ENCODE data around the gene GRM2.

Gene GRM2

GRCh38 chr3:51680663-51681230 lies 26.1 kb upstream of the GRM2 start:
- no peak overlapping the region for H3K4me3 ChIP-seq (ENCODE audit: low read depth, low read length)
- no peak overlapping the region for H2AFZ ChIP-seq (ENCODE audit: low read length, unreplicated experiment)
- no peak overlapping the region for H3K27ac ChIP-seq (ENCODE audit: low read depth, low read length)
- peaks cover 23% of the 10 kb centered on the region for H3K4me1 ChIP-seq (ENCODE audit: control insufficient read depth, insufficient read depth, low read length, unreplicated experiment)
- H3K27me3 ChIP-seq (ENCODE audit: insufficient read depth, low read length) = no peaks in the 10 kb centered on the region
- peaks cover 4% of the 10 kb centered on the region; the same call in 1 of the 2 replicates for H3K36me3 ChIP-seq (ENCODE audit: insufficient read depth, low read length)
- peaks cover 9% of the 10 kb centered on the region for H3K79me2 ChIP-seq (ENCODE audit: control insufficient read depth, insufficient read depth, low read length, unreplicated experiment)

- H3K36me3 ChIP-seq (ENCODE audit: insufficient read depth, low read length) = peaks cover 4% of the 10 kb centered on the region; the same call in 1 of the 2 replicates
- H3K79me2 ChIP-seq (ENCODE audit: control insufficient read depth, insufficient read depth, low read length, unreplicated experiment) = peaks cover 3% of the 10 kb centered on the region
- no peak overlapping the region for H2AFZ ChIP-seq (ENCODE audit: low read length, unreplicated experiment)
- H3K4me3 ChIP-seq (ENCODE audit: low read depth, low read length) = no peak overlapping the region
- no peak overlapping the region for H3K27ac ChIP-seq (ENCODE audit: low read depth, low read length)
- no peaks in the 10 kb centered on the region for H3K27me3 ChIP-seq (ENCODE audit: insufficient read depth, low read length)
- H3K4me1 ChIP-seq (ENCODE audit: control insufficient read depth, insufficient read depth, low read length, unreplicated experiment) = peaks cover 26% of the 10 kb centered on the region
Observed at GRCh38 chr3:51681453-51681852, 25.4 kb upstream of the GRM2 start.

- Histone ChIP-seq H2AFZ (ENCODE audit: low read length, unreplicated experiment) (no peak overlapping the region), H3K4me3 (ENCODE audit: low read depth, low read length) (no peak overlapping the region), H3K36me3 (ENCODE audit: insufficient read depth, low read length) (peaks cover 4% of the 10 kb centered on the region; the same call in 1 of the 2 replicates), H3K27me3 (ENCODE audit: insufficient read depth, low read length) (no peaks in the 10 kb centered on the region), H3K79me2 (ENCODE audit: control insufficient read depth, insufficient read depth, low read length, unreplicated experiment) (no peaks in the 10 kb centered on the region), H3K4me1 (ENCODE audit: control insufficient read depth, insufficient read depth, low read length, unreplicated experiment) (peaks cover 32% of the 10 kb centered on the region), H3K27ac (ENCODE audit: low read depth, low read length) (no peak overlapping the region)
Observed at GRCh38 chr3:51682079-51682478, 24.8 kb upstream of the GRM2 start.

GRCh38 chr3:51682526-51682925 lies 24.3 kb upstream of the GRM2 start:
- Histone ChIP-seq H3K36me3 (ENCODE audit: insufficient read depth, low read length) (peaks cover 4% of the 10 kb centered on the region; the same call in 1 of the 2 replicates), H3K4me1 (ENCODE audit: control insufficient read depth, insufficient read depth, low read length, unreplicated experiment) (peaks cover 32% of the 10 kb centered on the region), H3K27ac (ENCODE audit: low read depth, low read length) (no peak overlapping the region), H2AFZ (ENCODE audit: low read length, unreplicated experiment) (no peak overlapping the region), H3K4me3 (ENCODE audit: low read depth, low read length) (no peak overlapping the region), H3K79me2 (ENCODE audit: control insufficient read depth, insufficient read depth, low read length, unreplicated experiment) (no peaks in the 10 kb centered on the region), H3K27me3 (ENCODE audit: insufficient read depth, low read length) (no peaks in the 10 kb centered on the region)

- no peaks in the 10 kb centered on the region for H3K27me3 ChIP-seq (ENCODE audit: insufficient read depth, low read length)
- H3K4me1 ChIP-seq (ENCODE audit: control insufficient read depth, insufficient read depth, low read length, unreplicated experiment) = peaks cover 32% of the 10 kb centered on the region
- H3K36me3 ChIP-seq (ENCODE audit: insufficient read depth, low read length) = peaks cover 4% of the 10 kb centered on the region; the same call in 1 of the 2 replicates
- H2AFZ ChIP-seq (ENCODE audit: low read length, unreplicated experiment) = no peak overlapping the region
- no peaks in the 10 kb centered on the region for H3K79me2 ChIP-seq (ENCODE audit: control insufficient read depth, insufficient read depth, low read length, unreplicated experiment)
- no peak overlapping the region for H3K4me3 ChIP-seq (ENCODE audit: low read depth, low read length)
- no peak overlapping the region for H3K27ac ChIP-seq (ENCODE audit: low read depth, low read length)
Observed at GRCh38 chr3:51683566-51683965, 23.3 kb upstream of the GRM2 start.

- Histone ChIP-seq H3K27me3 (ENCODE audit: insufficient read depth, low read length) (no peaks in the 10 kb centered on the region), H3K4me3 (ENCODE audit: low read depth, low read length) (no peak overlapping the region), H3K36me3 (ENCODE audit: insufficient read depth, low read length) (peaks cover 4% of the 10 kb centered on the region; the same call in 1 of the 2 replicates), H3K4me1 (ENCODE audit: control insufficient read depth, insufficient read depth, low read length, unreplicated experiment) (peaks cover 31% of the 10 kb centered on the region), H2AFZ (ENCODE audit: low read length, unreplicated experiment) (no peak overlapping the region), H3K27ac (ENCODE audit: low read depth, low read length) (no peak overlapping the region), H3K79me2 (ENCODE audit: control insufficient read depth, insufficient read depth, low read length, unreplicated experiment) (no peaks in the 10 kb centered on the region)
Observed at GRCh38 chr3:51684971-51685751, 21.7 kb upstream of the GRM2 start.

GRCh38 chr3:51686056-51686455 lies 20.8 kb upstream of the GRM2 start:
- Histone ChIP-seq H3K4me1 (ENCODE audit: control insufficient read depth, insufficient read depth, low read length, unreplicated experiment) (peaks cover 22% of the 10 kb centered on the region), H3K4me3 (ENCODE audit: low read depth, low read length) (no peak overlapping the region), H3K27ac (ENCODE audit: low read depth, low read length) (no peak overlapping the region), H3K79me2 (ENCODE audit: control insufficient read depth, insufficient read depth, low read length, unreplicated experiment) (no peaks in the 10 kb centered on the region), H2AFZ (ENCODE audit: low read length, unreplicated experiment) (no peak overlapping the region), H3K27me3 (ENCODE audit: insufficient read depth, low read length) (no peaks in the 10 kb centered on the region), H3K36me3 (ENCODE audit: insufficient read depth, low read length) (peaks cover 4% of the 10 kb centered on the region; the same call in 1 of the 2 replicates)

GRCh38 chr3:51686512-51687215 lies 20.2 kb upstream of the GRM2 start:
- Histone ChIP-seq H3K4me3 (ENCODE audit: low read depth, low read length) (no peak overlapping the region), H3K36me3 (ENCODE audit: insufficient read depth, low read length) (peaks cover 4% of the 10 kb centered on the region; the same call in 1 of the 2 replicates), H3K4me1 (ENCODE audit: control insufficient read depth, insufficient read depth, low read length, unreplicated experiment) (peaks cover 16% of the 10 kb centered on the region), H3K79me2 (ENCODE audit: control insufficient read depth, insufficient read depth, low read length, unreplicated experiment) (no peaks in the 10 kb centered on the region), H3K27me3 (ENCODE audit: insufficient read depth, low read length) (no peaks in the 10 kb centered on the region), H2AFZ (ENCODE audit: low read length, unreplicated experiment) (no peak overlapping the region), H3K27ac (ENCODE audit: low read depth, low read length) (no peak overlapping the region)

DNA sequence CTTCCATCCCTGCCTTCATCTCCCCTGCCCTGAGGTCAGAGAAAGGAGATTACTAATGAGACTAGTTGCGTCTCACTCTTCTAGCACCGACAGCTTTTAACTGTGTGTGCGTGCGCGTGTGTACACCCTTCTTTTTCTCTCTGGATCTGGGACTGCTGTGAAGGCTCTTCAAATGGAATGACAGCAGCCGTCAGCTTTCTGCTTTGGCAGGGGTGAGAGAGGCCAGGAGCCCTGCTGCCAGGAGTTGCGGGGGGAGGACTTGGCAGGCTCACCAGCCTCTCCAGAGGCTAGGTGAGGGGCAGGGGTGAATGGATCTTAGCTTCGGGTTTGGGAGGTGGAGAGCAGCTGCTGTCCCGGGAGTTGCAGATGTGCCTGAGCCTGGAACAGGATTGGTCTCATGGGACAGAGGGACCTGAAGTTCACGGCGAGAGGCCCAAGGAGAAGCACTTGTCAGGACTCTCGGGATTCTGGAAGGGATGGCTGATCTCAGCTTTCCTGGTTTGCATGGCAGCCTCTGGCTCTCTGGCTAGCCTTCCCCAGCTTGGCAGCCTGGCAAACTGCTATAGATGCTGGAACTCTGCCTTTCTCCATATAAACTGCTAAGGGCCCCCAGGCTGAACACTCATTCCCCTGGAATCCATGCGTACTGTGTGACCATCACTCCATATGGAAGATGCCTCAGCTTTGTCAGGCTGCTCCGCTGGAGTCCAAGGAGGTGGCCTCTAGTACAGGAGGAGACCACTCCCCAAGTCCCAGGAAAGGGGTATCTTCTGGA lies 19.2 kb upstream of the GRM2 start:
- Histone ChIP-seq H2AFZ (ENCODE audit: low read length, unreplicated experiment) (no peak overlapping the region), H3K4me3 (ENCODE audit: low read depth, low read length) (no peak overlapping the region), H3K79me2 (ENCODE audit: control insufficient read depth, insufficient read depth, low read length, unreplicated experiment) (no peaks in the 10 kb centered on the region), H3K36me3 (ENCODE audit: insufficient read depth, low read length) (peaks cover 4% of the 10 kb centered on the region; the same call in 1 of the 2 replicates), H3K27ac (ENCODE audit: low read depth, low read length) (no peak overlapping the region), H3K27me3 (ENCODE audit: insufficient read depth, low read length) (no peaks in the 10 kb centered on the region), H3K4me1 (ENCODE audit: control insufficient read depth, insufficient read depth, low read length, unreplicated experiment) (peaks cover 12% of the 10 kb centered on the region)

GRCh38 chr3:51688206-51688600 lies 18.7 kb upstream of the GRM2 start:
- Histone ChIP-seq H3K4me1 (ENCODE audit: control insufficient read depth, insufficient read depth, low read length, unreplicated experiment) (peaks cover 12% of the 10 kb centered on the region), H2AFZ (ENCODE audit: low read length, unreplicated experiment) (no peak overlapping the region), H3K27me3 (ENCODE audit: insufficient read depth, low read length) (no peaks in the 10 kb centered on the region), H3K79me2 (ENCODE audit: control insufficient read depth, insufficient read depth, low read length, unreplicated experiment) (no peaks in the 10 kb centered on the region), H3K27ac (ENCODE audit: low read depth, low read length) (no peak overlapping the region), H3K4me3 (ENCODE audit: low read depth, low read length) (no peak overlapping the region), H3K36me3 (ENCODE audit: insufficient read depth, low read length) (peaks cover 4% of the 10 kb centered on the region; the same call in 1 of the 2 replicates)

All from ACC112 (cell line).